ENCODE measurements around the gene FAM234A.

FAM234A gene

DNA sequence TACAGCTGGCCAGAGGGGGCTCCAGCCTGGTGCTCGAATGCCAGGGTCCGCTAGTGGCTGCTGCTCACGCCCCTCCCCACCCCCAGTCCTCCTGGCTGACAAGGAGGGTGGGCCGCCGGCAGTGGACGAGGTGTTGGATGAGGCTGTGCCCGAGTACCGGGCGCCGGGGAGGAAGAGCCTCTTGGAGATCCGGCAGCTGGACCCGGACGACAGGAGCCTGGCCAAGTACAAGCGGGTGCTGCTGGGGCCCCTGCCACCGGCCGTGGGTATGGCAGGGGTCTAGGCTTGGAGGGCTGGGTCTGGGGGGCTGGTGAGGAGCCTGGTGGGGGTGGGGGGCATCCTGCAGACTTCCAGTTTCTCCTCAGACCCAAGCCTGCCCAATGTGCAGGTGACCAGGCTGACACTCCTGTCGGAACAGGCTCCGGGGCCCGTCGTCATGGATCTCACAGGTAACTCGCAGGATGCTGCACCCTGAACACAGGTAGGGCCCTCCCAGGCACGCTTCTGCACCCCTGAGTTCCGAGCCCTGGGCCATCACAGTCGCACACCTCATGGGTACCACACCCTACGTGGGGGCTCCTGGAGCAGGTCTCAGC, 47.1 kb downstream of the FAM234A start:
- no peak overlapping the region for H3K4me3 ChIP-seq (ENCODE audit: control insufficient read depth, low read depth, low read length)
- no peak for DNase-seq (ENCODE audit: low read depth)
- TF ChIP-seq, protein P1, sequence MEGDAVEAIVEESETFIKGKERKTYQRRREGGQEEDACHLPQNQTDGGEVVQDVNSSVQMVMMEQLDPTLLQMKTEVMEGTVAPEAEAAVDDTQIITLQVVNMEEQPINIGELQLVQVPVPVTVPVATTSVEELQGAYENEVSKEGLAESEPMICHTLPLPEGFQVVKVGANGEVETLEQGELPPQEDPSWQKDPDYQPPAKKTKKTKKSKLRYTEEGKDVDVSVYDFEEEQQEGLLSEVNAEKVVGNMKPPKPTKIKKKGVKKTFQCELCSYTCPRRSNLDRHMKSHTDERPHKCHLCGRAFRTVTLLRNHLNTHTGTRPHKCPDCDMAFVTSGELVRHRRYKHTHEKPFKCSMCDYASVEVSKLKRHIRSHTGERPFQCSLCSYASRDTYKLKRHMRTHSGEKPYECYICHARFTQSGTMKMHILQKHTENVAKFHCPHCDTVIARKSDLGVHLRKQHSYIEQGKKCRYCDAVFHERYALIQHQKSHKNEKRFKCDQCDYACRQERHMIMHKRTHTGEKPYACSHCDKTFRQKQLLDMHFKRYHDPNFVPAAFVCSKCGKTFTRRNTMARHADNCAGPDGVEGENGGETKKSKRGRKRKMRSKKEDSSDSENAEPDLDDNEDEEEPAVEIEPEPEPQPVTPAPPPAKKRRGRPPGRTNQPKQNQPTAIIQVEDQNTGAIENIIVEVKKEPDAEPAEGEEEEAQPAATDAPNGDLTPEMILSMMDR (conservative IDR thresholded peaks at IDR 0.05; ENCODE audit: control insufficient read depth, insufficient read depth, low read depth, low read length), result no peak

DNA sequence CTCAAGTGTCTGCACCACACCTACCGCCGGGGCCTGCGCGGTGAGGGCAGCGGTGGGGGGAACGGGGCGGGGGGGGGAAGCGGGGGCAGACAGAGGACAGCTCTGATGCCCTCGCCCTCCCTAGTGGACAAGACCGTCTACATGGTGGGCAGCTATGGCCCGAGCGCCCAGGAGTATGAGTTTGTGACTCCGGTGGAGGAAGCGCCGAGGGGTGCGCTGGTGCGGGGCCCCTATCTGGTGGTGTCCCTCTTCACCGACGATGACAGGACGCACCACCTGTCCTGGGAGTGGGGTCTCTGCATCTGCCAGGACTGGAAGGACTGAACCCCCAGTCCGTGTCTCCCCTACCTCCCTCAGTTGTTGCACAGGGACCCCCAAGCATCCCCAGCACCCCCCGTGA, 47.9 kb downstream of the FAM234A start:
- TF ChIP-seq, protein P1 (conservative IDR thresholded peaks at IDR 0.05; ENCODE audit: control insufficient read depth, insufficient read depth, low read depth, low read length), result no peak
- DNase-seq (ENCODE audit: low read depth), result no peak
- no peak overlapping the region for H3K4me3 ChIP-seq (ENCODE audit: control insufficient read depth, low read depth, low read length)

DNA sequence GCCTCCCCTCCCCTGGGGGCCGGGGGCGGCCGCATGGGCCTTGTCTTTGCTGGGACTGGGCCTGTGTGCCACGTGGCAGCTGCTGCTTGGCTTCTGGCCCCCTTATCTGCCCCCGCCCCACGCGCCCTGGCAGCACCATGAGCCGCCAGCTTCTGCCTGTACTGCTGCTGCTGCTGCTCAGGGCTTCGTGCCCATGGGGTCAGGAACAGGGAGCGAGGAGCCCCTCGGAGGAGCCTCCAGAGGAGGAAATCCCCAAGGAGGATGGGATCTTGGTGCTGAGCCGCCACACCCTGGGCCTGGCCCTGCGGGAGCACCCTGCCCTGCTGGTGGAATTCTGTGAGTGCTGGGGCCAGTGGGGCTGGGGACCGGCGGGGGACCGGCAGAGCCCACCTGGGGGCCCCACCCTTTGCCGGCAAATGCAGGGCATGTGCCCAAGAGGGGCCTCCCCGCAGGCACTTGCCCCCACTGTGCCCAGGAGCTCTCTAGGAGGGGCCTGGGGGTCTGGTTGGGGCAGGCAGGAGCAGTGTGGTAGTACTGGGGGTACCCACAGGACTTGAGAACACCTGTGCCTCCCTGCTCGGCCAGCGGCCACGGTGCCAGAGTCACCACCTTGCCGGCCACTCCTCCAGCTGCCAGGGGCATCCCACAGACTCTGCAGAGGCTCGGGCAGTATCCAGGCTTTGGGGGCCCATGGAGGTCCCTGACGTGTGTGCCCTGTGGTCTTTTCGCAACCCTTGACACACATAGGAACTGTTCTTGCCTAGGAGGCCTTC, 48.6 kb downstream of the FAM234A start, which contains the start of gene PDIA2:
Gene PDIA2 (plus strand): TSS at position 132 of the 773 bp plus-strand sequence. CDS start 6 bp downstream, at position 138.
- no peak within 1 kb of the TSS for H3K4me3 ChIP-seq (ENCODE audit: control insufficient read depth, low read depth, low read length)
- TF ChIP-seq, protein P1 (conservative IDR thresholded peaks at IDR 0.05; ENCODE audit: control insufficient read depth, insufficient read depth, low read depth, low read length), result no peak
- DNase-seq (ENCODE audit: low read depth), result no peak

- no peak for DNase-seq (ENCODE audit: low read depth)
- H3K4me3 ChIP-seq (ENCODE audit: control insufficient read depth, low read depth, low read length), result no peak overlapping the region
- TF ChIP-seq, protein P1 (conservative IDR thresholded peaks at IDR 0.05; ENCODE audit: control insufficient read depth, insufficient read depth, low read depth, low read length), result no peak
Observed at GRCh38 chr16:284204-285120, 49.8 kb downstream of the FAM234A start.

GRCh38 chr16:285146-286055, 50.8 kb downstream of the FAM234A start:
- DNase-seq (ENCODE audit: low read depth), result no peak
- no peak overlapping the region for H3K4me3 ChIP-seq (ENCODE audit: control insufficient read depth, low read depth, low read length)
- TF ChIP-seq, protein P1 (conservative IDR thresholded peaks at IDR 0.05; ENCODE audit: control insufficient read depth, insufficient read depth, low read depth, low read length), result no peak
